ENCODE data around the gene WDR83.

WDR83 gene

GRCh38 chr19:12715102-12715501 is 48.5 kb downstream of the WDR83 start:
- no peak for DNase-seq (ENCODE audit: low read depth in 2 of 2)

- no peak for DNase-seq (ENCODE audit: low read depth in 2 of 2)
Measured at GRCh38 chr19:12715929-12716328, 49.3 kb downstream of the WDR83 start.

GRCh38 chr19:12720296-12720695 is 53.7 kb downstream of the WDR83 start:
- no peak for DNase-seq (ENCODE audit: low read depth in 2 of 2)

GRCh38 chr19:12720851-12721655 is 54.4 kb downstream of the WDR83 start:
- DNase-seq (ENCODE audit: low read depth in 2 of 2) = no peak

- DNase-seq (ENCODE audit: low read depth in 2 of 2) = peak; percentile 55 to 59
Measured at GRCh38 chr19:12721656-12722565, 55.3 kb downstream of the WDR83 start.

- peak; percentile 99 for DNase-seq (ENCODE audit: low read depth in 2 of 2)
Measured at GRCh38 chr19:12722566-12723380, 56.2 kb downstream of the WDR83 start.

- DNase-seq (ENCODE audit: low read depth in 2 of 2) = no peak
Measured at GRCh38 chr19:12723381-12723640, 56.7 kb downstream of the WDR83 start.

- DNase-seq (ENCODE audit: low read depth in 2 of 2) = peak in 1 of 2 experiments; percentile 22
Measured at GRCh38 chr19:12723641-12724426, 57.2 kb downstream of the WDR83 start, which contains the start of gene TNPO2. TNPO2 (minus strand) TSS chr19:12723932; CDS start chr19:12720977, 2,955 bp downstream.

Data from fibroblast of skin of left quadriceps (primary cell).